Small intestine (tissue), 7 donors: ENCODE data around the gene MGAT5B. TPM values are rescaled to one million over a fixed set of nuclear protein-coding genes. Genes with fewer than 3 reads are reported as not detected.

ENCODE experiments used
- DNase-seq, 2 donors: peaks; one replicate each; pipeline versions ENCODE4 v3.0.0 to v3.0.0-alpha.2; 2013
- FAIRE-seq: peaks from 2 replicates; lab custom pipeline; 2012; peaks lifted over from hg19 to GRCh38; lab: Jason Lieb, UNC
- H3K27ac ChIP-seq, 3 donors: one replicate each; pipeline ENCODE4 v1.5.1; 2013; ENCODE audit warnings: low read length in 2 of 3, mild to moderate bottlenecking in 2 of 3, control low read depth in 1 of 3, inconsistent platforms in 1 of 3, low read depth in 1 of 3, moderate library complexity in 1 of 3
- H3K27me3 ChIP-seq, 3 donors: one replicate each; pipeline ENCODE4 v1.6.1; 2013; ENCODE audit warnings: low read length in 3 of 3, inconsistent platforms in 1 of 3; ENCODE audit not compliant: control insufficient read depth in 3 of 3, insufficient read depth in 3 of 3
- H3K36me3 ChIP-seq, 3 donors: one replicate each; pipeline ENCODE4 v1.6.1; 2013; ENCODE audit warnings: low read length in 3 of 3, inconsistent platforms in 1 of 3, low read depth in 1 of 3, mild to moderate bottlenecking in 1 of 3, moderate library complexity in 1 of 3; ENCODE audit not compliant: control insufficient read depth in 3 of 3, insufficient read depth in 2 of 3
- H3K4me1 ChIP-seq, 3 donors: one replicate each; pipeline ENCODE4 v1.6.1; 2013; ENCODE audit warnings: low read length in 2 of 3, inconsistent platforms in 1 of 3, low read depth in 1 of 3, mild to moderate bottlenecking in 1 of 3, moderate library complexity in 1 of 3; ENCODE audit not compliant: control insufficient read depth in 3 of 3, insufficient read depth in 2 of 3
- H3K4me3 ChIP-seq, 3 donors: one replicate each; pipeline ENCODE4 v1.5.1; 2013; ENCODE audit warnings: low read length in 3 of 3, control low read depth in 1 of 3, inconsistent platforms in 1 of 3, low read depth in 1 of 3, mild to moderate bottlenecking in 1 of 3, moderate library complexity in 1 of 3
- H3K9me3 ChIP-seq, 2 donors: one replicate each; pipeline ENCODE4 v1.6.1; 2013; ENCODE audit warnings: low read depth in 1 of 2, low read length in 1 of 2; ENCODE audit not compliant: control insufficient read depth in 2 of 2, insufficient read depth in 1 of 2
- WGBS, 3 donors: extraction: QIAGEN DNeasy Blood & Tissue Kit; methylation state at CpG; one replicate each; pipeline ENCODE4 v1.1.7; 2013; 5-methylcytosine and 5-hydroxymethylcytosine counted together
- polyA plus RNA-seq, 4 donors: library from polyadenylated mRNA; stranded (reverse) in 3 of 4; unstranded in 1 of 4; fragments of 200-250 nt in 3 of 4; fragments of 120-200 nt in 1 of 4; gene quantifications; one replicate each; pipeline versions ENCODE4 v1.2.1 to v1.2.3, GENCODE V29; 2013
- donor health status: healthy with polysubstance abuse.
- donor health status: control.
- donor health status: control.
- donor health status: Bipolar disorder and iron deficiency.
- donor health status: healthy.

MGAT5B gene
- polyA plus RNA-seq, 4 donors: 0.40 TPM; not detected in 2

- no peak overlapping the region for H3K27ac ChIP-seq
- WGBS, 3 donors: 66 to 85% (median 73%) methylated on average over 13 to 15 of the region's 15 CpGs
- DNase-seq: no peak
- no peaks in the 10 kb centered on the region for H3K9me3 ChIP-seq
- H3K36me3 ChIP-seq: no peaks in the 10 kb centered on the region
- FAIRE-seq: no peak
- H3K4me3 ChIP-seq: no peak overlapping the region
- peaks cover 0 to 10% (median 0%) of the 10 kb centered on the region in 3 donors for H3K27me3 ChIP-seq
- H3K4me1 ChIP-seq: no peaks in the 10 kb centered on the region
These were observed 49.6 kb downstream of the MGAT5B start for GRCh38 chr17:76917829-76918228.

DNA sequence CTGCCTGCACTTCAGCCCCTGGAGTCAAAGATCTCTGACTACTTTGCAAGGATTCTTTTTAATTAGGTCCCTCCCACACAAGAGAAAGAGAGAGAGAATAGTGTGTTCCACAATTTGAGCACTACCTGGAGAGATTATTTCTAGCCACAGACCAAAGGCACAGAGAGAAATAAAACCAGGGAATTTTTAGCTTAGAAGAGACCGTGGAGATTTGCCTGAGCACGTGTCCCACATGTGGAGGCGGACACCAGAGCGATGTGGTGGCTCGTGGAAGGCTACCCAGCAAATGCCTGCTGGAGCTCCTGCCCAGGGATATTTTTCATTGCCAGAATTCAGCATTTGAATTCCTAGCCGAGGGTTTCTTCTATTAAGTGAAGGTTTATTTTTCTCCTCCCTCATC, 50.6 kb downstream of the MGAT5B start:
- no peaks in the 10 kb centered on the region for H3K4me1 ChIP-seq
- H3K27me3 ChIP-seq: peaks cover 0 to 8% (median 0%) of the 10 kb centered on the region in 3 donors
- no peaks in the 10 kb centered on the region for H3K9me3 ChIP-seq
- H3K36me3 ChIP-seq: no peaks in the 10 kb centered on the region
- DNase-seq (no peak), FAIRE-seq (no peak)
- WGBS, 3 donors: 68 to 79% (median 73%) methylated on average over 6 of the region's 6 CpGs
- no peak overlapping the region for H3K4me3 ChIP-seq
- H3K27ac ChIP-seq: no peak overlapping the region

GRCh38 chr17:76920364-76921139, 52.3 kb downstream of the MGAT5B start:
- Histone ChIP-seq H3K36me3 (no peaks in the 10 kb centered on the region), H3K27me3 (peaks cover 0 to 8% (median 0%) of the 10 kb centered on the region in 3 donors), H3K9me3 (no peaks in the 10 kb centered on the region), H3K4me1 (no peaks in the 10 kb centered on the region), H3K27ac (no peak overlapping the region), H3K4me3 (no peak overlapping the region)
- 43 to 60% (median 48%) methylated on average over 13 of the region's 13 CpGs for WGBS, 3 donors
- FAIRE-seq: no peak
- no peak for DNase-seq

DNA sequence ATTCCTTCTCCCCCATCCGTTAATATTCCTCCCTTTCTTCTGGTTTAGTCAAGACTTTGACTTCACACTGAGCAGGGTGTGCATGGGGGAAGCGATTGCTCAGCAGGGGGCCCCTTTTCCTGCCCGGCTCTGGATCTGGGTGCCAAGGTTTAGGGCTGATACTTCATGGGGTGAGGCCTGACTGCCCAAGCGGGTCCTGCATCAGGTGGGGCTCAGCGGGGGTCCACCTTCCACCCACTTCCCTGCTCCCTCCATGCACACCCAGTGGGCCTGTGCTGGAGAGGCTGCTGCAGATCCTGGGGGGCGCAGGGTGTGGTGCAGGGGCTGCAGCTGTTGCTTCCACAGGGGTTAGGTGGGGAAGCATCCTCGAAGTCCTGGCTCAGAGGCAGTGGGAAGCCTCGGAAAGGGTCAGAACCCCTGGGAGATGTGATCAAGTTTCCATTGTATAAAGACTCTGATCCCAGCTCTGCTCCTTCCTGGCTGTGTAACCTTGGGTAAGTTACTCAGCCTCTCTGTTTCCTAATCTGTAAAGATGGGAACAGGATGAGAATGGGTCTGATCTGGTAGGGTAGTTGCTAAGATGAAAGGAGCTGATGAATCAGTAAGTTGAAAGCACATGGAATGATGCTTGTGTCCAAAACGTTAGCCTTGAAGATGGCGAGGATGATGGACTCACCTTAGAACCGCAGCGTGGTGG, 53.3 kb downstream of the MGAT5B start:
- FAIRE-seq (no peak), DNase-seq (no peak)
- H3K4me1 ChIP-seq: no peaks in the 10 kb centered on the region
- H3K9me3 ChIP-seq: no peaks in the 10 kb centered on the region
- H3K4me3 ChIP-seq: no peak overlapping the region
- H3K36me3 ChIP-seq: no peaks in the 10 kb centered on the region
- H3K27me3 ChIP-seq: peaks cover 0 to 8% (median 0%) of the 10 kb centered on the region in 3 donors
- 70 to 76% (median 71%) methylated on average over 12 of the region's 12 CpGs for WGBS, 3 donors
- H3K27ac ChIP-seq: no peak overlapping the region

GRCh38 chr17:76922084-76922483, 53.9 kb downstream of the MGAT5B start:
- no peak for DNase-seq
- H3K27ac ChIP-seq: no peak overlapping the region
- H3K27me3 ChIP-seq: peaks cover 0 to 8% (median 0%) of the 10 kb centered on the region in 3 donors
- FAIRE-seq: no peak
- WGBS, 3 donors: 0 to 58% (median 14%) methylated on average over 1 of the region's 1 CpG
- H3K4me3 ChIP-seq: no peak overlapping the region
- no peaks in the 10 kb centered on the region for H3K4me1 ChIP-seq
- no peaks in the 10 kb centered on the region for H3K36me3 ChIP-seq
- no peaks in the 10 kb centered on the region for H3K9me3 ChIP-seq

DNA sequence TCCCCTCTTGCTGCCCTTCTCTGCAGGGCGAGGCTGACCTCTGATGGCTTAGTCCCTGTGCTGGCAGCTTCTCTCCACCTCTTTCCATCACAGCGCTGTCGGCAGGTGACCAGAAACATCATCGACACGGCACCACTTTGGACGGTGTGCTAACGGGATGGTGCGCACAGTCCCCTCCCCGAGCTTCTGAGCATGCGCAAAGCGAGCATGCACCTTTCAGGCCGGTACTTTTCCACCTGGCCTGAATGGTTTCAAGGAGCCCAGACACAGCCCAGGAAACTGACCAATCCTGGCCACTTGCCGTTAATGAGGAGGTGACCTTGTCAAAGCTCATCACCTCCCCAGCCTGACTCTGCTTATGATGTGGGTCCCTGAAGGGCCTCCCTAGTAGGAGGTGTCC, 54.8 kb downstream of the MGAT5B start:
- 76 to 83% (median 79%) methylated on average over 13 of the region's 13 CpGs for WGBS, 3 donors
- DNase-seq (no peak), FAIRE-seq (no peak)
- no peaks in the 10 kb centered on the region for H3K9me3 ChIP-seq
- no peaks in the 10 kb centered on the region for H3K36me3 ChIP-seq
- H3K27ac ChIP-seq: no peak overlapping the region
- no peaks in the 10 kb centered on the region for H3K4me1 ChIP-seq
- no peak overlapping the region for H3K4me3 ChIP-seq
- H3K27me3 ChIP-seq: peaks cover 0 to 8% (median 0%) of the 10 kb centered on the region in 3 donors

GRCh38 chr17:76923491-76923890, 55.3 kb downstream of the MGAT5B start:
- Histone ChIP-seq H3K9me3 (no peaks in the 10 kb centered on the region), H3K27me3 (peaks cover 0 to 8% (median 0%) of the 10 kb centered on the region in 3 donors), H3K4me3 (no peak overlapping the region), H3K4me1 (no peaks in the 10 kb centered on the region), H3K27ac (no peak overlapping the region), H3K36me3 (no peaks in the 10 kb centered on the region)
- FAIRE-seq (no peak), DNase-seq (no peak)
- WGBS, 3 donors: 73 to 82% (median 77%) methylated on average over 13 of the region's 13 CpGs

GRCh38 chr17:76924345-76925342, 56.4 kb downstream of the MGAT5B start:
- H3K36me3 ChIP-seq: no peaks in the 10 kb centered on the region
- no peaks in the 10 kb centered on the region for H3K9me3 ChIP-seq
- no peak overlapping the region for H3K4me3 ChIP-seq
- DNase-seq (no peak), FAIRE-seq (no peak)
- no peak overlapping the region for H3K27ac ChIP-seq
- H3K27me3 ChIP-seq: peaks cover 0 to 8% (median 0%) of the 10 kb centered on the region in 3 donors
- no peaks in the 10 kb centered on the region for H3K4me1 ChIP-seq
- 63 to 75% (median 68%) methylated on average over 28 to 30 of the region's 32 CpGs for WGBS, 3 donors
